HG02642 (cell line): ENCODE data around the gene METTL4.

Experiments used
- ATAC-seq: cut with Tn5 transposase; IDR thresholded peaks from one replicate; pipeline ENCODE4 v1.9.1; 2021; ENCODE audit warnings: mild to moderate bottlenecking; ENCODE audit not compliant: unreplicated experiment, poor library complexity

The METTL4 gene, protein sequence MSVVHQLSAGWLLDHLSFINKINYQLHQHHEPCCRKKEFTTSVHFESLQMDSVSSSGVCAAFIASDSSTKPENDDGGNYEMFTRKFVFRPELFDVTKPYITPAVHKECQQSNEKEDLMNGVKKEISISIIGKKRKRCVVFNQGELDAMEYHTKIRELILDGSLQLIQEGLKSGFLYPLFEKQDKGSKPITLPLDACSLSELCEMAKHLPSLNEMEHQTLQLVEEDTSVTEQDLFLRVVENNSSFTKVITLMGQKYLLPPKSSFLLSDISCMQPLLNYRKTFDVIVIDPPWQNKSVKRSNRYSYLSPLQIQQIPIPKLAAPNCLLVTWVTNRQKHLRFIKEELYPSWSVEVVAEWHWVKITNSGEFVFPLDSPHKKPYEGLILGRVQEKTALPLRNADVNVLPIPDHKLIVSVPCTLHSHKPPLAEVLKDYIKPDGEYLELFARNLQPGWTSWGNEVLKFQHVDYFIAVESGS

DNA sequence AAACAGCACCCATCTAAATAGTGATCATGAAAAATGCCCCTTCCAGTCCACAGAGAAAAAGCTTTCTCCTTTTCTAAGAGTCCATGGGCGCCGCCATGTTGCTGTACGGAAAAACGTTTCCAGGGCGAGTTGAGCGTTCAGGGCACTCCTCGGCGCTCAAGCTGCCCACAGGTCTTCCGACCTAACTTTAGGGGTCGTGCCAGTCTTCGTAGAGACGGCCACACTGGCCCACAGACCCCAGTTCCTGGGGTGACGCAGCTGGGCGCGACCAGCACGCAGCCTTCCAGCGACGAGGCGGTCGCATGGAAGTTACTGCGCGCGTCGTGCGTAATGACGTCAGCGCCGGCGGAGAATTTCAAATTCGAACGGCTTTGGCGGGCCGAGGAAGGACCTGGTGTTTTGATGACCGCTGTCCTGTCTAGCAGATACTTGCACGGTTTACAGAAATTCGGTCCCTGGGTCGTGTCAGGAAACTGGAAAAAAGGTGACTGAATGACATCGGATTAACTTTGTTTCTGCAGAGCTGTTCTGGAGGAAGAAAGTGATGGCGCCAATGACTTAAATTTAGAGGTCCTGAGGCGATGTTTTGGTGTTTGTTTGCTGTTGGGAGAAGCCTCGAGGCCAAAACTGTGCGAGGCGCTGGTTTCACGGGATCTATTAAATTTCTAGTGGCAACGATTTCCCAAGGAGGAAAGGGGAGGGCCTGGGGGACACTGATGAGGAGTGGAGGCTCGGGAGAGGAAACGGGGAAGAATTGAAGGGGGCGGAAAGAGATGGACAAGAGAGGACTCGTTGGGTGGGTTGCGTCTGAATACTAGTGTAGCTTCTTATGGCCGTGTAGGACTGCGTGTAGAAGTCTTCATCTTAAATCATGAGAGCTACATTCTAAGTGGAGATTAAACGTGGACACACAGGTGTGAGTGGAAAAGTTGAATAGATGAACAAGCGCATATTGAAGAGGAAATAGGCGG is at the start of gene METTL4, which contains the start of gene NDC80:
METTL4 (minus strand) TSS at position 306 of the 971 bp plus-strand sequence. CDS start 4,289 bp downstream, outside the sequence.
NDC80 (plus strand) TSS at position 358 of the 971 bp plus-strand sequence. CDS start 1,429 bp downstream, outside the sequence.
- ATAC-seq: peak; percentile 87

DNA sequence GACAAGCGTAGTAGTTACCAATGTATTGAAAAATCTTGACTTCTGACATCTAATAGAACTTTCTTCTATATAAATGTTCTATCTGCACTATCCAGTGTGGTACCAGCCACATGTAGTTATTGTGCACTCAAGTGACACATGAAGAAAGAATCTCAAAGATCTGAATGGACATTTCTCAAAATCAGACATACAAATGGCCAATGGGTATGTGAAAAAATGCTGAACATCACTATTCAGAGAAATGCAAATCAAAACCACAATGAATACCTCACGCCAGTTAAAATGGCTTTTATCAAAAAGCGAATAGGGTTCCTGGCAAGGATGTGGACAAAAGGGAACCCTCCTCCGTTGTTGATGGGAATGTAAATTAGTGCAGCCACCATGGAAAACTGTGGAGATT is 46.7 kb upstream of the METTL4 start:
- no peak for ATAC-seq

DNA sequence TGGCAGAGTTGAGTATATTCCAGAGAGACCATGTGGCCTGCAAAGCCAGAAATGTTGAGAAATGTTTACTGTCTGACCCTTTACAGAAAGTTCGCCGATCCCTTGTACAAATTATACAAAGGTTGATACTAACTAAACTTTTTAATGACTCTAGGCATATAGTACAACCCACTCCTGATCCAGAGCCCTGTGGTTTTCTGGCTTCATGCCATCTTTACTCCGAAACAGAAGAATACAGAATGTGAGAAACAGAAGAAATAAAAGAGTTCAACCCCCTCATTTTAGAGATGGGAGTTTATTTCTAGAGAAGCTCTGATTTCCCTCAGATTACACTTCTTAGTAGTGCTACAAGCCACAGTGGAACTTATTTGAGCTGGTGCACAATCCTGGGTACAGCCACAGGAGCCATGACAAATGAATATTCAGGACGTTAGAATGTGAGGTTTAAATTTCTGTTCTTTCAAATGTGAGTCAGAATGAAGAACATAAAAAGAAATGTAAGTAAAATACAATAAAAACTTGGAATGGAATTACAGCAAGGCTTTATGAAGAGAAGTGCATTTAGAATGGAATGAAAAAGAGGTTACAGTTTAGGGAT is 46.2 kb upstream of the METTL4 start:
- ATAC-seq: no peak

- no peak for ATAC-seq
These were observed 41.7 kb upstream of the METTL4 start for GRCh38 chr18:2612996-2613395.

DNA sequence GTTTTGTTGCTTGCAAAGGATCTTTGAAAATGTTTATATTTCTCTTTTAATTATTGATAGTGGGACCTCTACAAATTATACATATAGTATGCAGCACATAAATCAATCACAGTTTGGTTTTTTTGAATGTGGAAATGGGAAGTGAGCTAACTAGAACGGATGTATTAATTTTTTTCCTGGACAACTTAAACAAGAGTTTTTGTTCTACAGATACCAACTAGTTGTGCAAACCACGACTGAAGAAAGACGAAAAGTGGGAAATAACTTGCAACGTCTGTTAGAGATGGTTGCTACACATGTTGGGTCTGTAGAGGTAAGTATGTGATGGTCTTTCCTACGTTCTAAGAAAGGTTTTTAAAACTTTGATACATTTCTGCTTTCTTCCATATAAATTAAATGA is 39.2 kb upstream of the METTL4 start:
- ATAC-seq: no peak

DNA sequence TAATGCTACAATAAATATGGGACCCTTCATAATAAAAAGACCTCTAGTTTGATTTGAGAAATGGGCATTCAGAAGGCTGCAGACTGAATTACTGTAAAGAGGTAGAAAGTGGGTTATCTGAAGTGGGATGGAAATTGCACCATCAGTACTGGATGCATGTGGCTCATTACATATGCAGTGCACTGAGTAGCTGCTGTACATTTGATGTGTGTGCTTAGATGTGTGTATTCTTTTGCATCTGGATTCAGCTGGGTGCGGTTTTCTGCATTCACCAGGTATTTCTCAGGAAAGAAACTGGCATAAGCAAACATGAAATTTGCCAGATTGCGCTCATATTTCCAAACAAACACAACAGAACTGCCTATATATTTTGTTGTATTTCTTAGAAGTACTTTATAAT is 38.3 kb upstream of the METTL4 start:
- ATAC-seq: no peak

DNA sequence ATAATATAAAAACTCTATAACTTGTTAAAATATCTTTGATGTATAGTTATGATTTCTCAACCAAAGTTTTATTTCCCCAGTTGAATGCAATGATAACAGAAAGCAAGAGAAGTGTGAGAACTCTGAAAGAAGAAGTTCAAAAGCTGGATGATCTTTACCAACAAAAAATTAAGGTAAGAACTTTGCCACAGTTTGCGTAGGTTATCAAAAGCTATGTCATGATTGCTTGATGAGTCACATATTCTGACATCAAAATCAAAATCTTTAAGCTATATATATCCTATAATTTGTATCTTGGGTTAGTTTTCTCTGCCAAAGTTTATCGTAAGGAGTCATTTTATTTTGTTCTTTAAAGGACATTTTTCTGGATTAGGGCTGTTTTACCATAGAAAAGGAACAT is 35.0 kb upstream of the METTL4 start:
- ATAC-seq: no peak

DNA sequence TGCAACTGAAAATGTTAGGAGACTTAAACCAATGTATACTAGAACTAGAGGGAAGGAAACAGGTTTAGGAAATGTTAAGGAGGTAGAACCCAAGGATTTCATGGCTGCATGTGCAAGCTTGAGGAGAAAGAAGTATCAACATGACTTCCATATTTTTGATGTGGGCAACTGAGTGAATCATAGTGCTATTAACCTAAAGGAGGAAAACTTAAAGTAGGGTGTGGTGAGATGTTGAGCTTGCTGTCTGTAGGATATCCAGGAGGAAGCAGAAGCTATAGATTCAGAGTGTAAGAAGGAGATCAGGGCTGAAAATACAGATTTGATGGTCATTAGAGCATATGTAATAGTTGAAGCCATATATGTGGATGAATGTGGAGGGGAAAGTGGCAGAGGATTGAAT is 31.5 kb upstream of the METTL4 start:
- no peak for ATAC-seq

DNA sequence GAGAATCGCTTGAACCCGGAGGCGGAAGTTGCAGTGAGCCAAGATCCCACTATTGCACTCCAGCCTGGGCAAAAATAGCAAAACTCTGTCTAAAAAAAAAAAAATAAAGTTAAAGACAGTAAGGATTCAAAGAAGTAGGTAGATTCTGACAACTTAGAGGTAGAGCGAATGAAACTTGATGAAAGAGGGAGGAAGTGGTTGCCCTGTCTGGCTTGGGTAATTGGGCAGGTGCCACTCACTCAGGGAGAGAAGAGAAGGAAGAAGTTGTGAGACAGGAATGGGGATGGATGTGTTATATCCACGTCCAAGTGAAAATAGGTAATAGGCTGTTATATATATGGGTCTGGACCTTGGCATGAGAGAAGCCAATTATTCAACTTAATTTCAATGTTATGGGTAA is 26.3 kb upstream of the METTL4 start:
- ATAC-seq: no peak

DNA sequence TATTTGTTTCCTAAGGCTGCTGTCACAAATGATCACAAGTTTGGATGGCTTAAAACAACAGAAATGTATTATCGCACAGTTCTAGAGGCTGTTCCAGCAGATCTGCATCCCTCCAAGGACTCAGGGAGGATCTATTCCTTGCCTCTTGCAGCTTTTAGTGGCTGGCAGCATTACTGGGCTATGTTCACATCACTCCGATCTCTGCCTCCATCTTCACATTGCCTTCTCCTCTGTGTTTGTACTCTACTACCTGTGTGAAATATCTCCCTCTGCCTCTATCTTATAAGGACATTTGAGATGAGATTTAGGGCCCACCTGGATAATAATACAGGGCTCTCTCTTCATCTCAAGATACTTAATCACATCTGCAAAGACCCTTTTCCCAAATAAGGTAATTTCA is 19.0 kb upstream of the METTL4 start:
- no peak for ATAC-seq

DNA sequence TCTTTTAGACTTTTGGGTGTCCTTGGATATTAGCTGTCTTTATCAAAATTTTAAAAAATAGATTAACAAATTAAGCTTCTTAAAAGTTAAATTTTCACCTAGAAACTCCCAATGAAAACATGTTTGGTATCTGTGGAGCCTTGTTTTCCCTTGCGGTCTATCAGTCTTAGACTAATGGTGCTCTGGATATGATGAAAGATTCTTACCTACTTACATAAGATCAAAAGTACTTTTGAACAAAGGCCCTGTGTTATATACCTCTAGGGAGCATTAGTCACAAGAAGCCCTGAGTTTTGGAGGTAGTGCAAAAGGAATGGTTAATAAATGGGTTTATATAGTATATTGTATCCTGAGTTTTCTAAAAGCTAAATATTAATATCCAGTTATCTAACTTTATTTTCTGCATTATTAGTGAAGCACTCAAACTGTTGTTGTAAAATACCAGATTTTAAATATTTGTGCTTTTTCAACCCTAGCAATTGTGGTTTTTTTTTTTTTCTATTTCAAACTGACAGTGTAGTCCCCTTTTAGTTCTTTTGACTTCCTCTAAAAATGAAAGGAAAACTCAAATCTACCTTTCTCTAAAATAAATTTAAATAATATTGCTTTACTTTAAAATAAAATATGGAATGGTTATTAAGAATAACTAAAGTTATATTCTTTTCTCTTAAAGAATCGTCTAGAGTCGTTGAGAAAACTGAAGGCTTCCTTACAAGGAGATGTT is 18.2 kb upstream of the METTL4 start:
- no peak for ATAC-seq

- no peak for ATAC-seq
These were observed 17.5 kb upstream of the METTL4 start for GRCh38 chr18:2588666-2589344.

- no peak for ATAC-seq
These were observed 16.5 kb upstream of the METTL4 start for GRCh38 chr18:2587788-2588187.

DNA sequence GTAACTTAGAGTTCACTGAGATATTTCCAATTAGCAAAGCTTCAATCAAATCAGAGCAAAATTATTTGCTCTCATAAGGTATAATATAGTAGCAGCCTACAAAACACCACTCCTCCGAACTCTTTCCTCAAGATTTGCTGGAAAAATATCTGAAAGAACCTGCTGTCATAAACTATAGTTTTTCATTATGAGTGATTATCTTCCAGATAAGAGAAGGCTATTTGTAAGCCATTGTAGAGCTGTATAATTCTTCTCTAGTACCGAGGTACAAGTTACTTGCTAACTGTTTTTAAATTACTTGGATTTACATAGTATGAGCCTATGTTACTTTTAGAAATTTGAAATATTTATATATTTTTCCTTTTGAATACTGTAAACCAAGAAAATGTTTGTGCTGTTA is 2.1 kb upstream of the METTL4 start:
- no peak for ATAC-seq

DNA sequence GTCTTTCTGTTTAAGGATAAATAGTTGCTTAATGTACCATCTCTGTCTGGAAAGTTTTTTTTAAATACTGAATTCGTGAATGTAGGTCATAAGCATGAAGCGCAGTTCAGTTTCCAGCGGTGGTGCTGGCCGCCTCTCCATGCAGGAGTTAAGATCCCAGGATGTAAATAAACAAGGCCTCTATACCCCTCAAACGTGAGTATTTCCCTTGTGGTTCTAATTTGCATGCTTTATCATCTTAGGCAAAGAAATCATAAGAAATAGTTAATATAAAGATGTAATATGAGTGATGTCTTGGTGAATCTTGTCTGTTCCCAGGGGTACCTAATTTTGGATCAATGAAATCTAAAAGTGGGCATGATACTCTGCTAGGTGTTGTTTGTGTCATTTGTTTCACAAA is 1.6 kb upstream of the METTL4 start:
- no peak for ATAC-seq

DNA sequence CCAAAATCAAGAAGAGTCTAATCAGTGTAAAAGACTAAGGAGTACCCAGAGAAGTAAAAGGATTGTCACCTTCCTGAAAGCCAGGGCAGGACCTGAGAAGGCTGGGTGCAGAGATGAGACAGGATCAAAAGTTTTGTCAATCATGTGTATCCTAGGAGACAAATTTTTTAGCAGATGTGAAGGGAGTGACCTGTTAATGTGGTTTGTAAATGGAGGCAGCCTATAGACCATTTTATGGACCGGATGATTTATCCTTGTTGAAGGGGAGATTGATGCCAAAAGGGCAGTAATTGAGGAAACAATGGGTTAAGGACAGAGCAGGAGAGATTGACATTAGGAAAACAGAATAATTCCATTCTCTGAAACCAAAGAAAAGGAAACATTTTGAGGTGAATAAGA is 865 bp upstream of the METTL4 start:
- ATAC-seq: peak; percentile 5

- peak; percentile 55 for ATAC-seq
These were observed 519 bp downstream of the METTL4 start for GRCh38 chr18:2570772-2571199.

GRCh38 chr18:2569338-2570207 is 1.7 kb downstream of the METTL4 start:
- ATAC-seq: no peak
